Measurements from ENCODE around the gene LPCAT2. TPM values are rescaled to one million over a fixed set of nuclear protein-coding genes. Genes with fewer than 3 reads are reported as not detected.

The LPCAT2 gene
- total and polyA plus RNA-seq, 2 donors (not counting 1 experiment from before 2014, with no cell fraction given): 0.15 to 0.59 TPM

- intact Hi-C loops (cut with micrococcal nuclease): no loop called here
- Histone ChIP-seq H3K36me3 (replicated peaks in 1 of 2; ENCODE audit: control extremely low read depth in 1 of 2, control insufficient read depth in 1 of 2, extremely low read depth in 1 of 2, insufficient read depth in 2 of 2, low read length in 1 of 2) (no peaks in the 10 kb centered on the region), H3K9me3 (ENCODE audit: control extremely low read depth in 1 of 3, control insufficient read depth in 2 of 3, insufficient read depth in 1 of 3, low read length in 2 of 3) (no peaks in the 10 kb centered on the region), H3K27me3 (replicated peaks in 1 of 4; ENCODE audit: control extremely low read depth in 1 of 4, control insufficient read depth in 3 of 4, insufficient read depth in 4 of 4, low read length in 3 of 4) (peaks cover 0 to 2% (median 0%) of the 10 kb centered on the region in 4 experiments), H4K20me1 (ENCODE audit: control insufficient read depth, insufficient read depth, low read length, poor library complexity, severe bottlenecking) (no peaks in the 10 kb centered on the region), H3K9ac (ENCODE audit: low read length) (no peak overlapping the region), H2AFZ (ENCODE audit: insufficient read depth, low read depth, low read length, poor library complexity, severe bottlenecking) (no peak overlapping the region), H3K4me3 (ENCODE audit: control extremely low read depth in 1 of 5, extremely low read depth in 1 of 5, insufficient read depth in 1 of 5, low read depth in 2 of 5, low read length in 4 of 5) (no peak overlapping the region), H3K4me2 (replicated peaks; ENCODE audit: low read depth, low read length, poor library complexity, severe bottlenecking) (no peak overlapping the region), H3K4me1 (ENCODE audit: control insufficient read depth in 2 of 2, insufficient read depth in 2 of 2, low read length in 2 of 2) (no peaks in the 10 kb centered on the region), H3K27ac (ENCODE audit: low read length in 2 of 2) (no peak overlapping the region), H3K79me2 (ENCODE audit: control insufficient read depth, insufficient read depth, low read length) (no peaks in the 10 kb centered on the region)
- H3K4me1 Mint-ChIP-seq: no peaks in the 10 kb centered on the region
- no peak for TF ChIP-seq EZH2 (IDR thresholded peaks at IDR 0.05; ENCODE audit: borderline replicate concordance, insufficient read depth, low read depth, low read length, poor library complexity, severe bottlenecking)
- TF ChIP-seq CTCF (IDR thresholded peaks at IDR 0.05): no peak
- no peak overlapping the region for H3K27ac Mint-ChIP-seq
- POLR2A ChIA-PET: no interaction called here
- no peaks in the 10 kb centered on the region for H3K27me3 Mint-ChIP-seq
- WGBS (ENCODE audit: insufficient coverage): 79% methylated on average over 6 of the region's 7 CpGs
- CTCF ChIA-PET: no interaction called here
- DNase-seq (no peak), ATAC-seq (ENCODE audit: low read depth) (no peak)
- H3K9me3 Mint-ChIP-seq (ENCODE audit: insufficient read depth): no peaks in the 10 kb centered on the region
- H3K4me3 Mint-ChIP-seq: no peak overlapping the region
Observed at GRCh38 chr16:55470533-55471371, 38.1 kb upstream of the LPCAT2 start.

GRCh38 chr16:55471448-55472097 is 37.3 kb upstream of the LPCAT2 start:
- Histone ChIP-seq H3K79me2 (ENCODE audit: control insufficient read depth, insufficient read depth, low read length) (no peaks in the 10 kb centered on the region), H3K4me1 (ENCODE audit: control insufficient read depth in 2 of 2, insufficient read depth in 2 of 2, low read length in 2 of 2) (no peaks in the 10 kb centered on the region), H4K20me1 (ENCODE audit: control insufficient read depth, insufficient read depth, low read length, poor library complexity, severe bottlenecking) (no peaks in the 10 kb centered on the region), H3K36me3 (replicated peaks in 1 of 2; ENCODE audit: control extremely low read depth in 1 of 2, control insufficient read depth in 1 of 2, extremely low read depth in 1 of 2, insufficient read depth in 2 of 2, low read length in 1 of 2) (no peaks in the 10 kb centered on the region), H3K4me2 (replicated peaks; ENCODE audit: low read depth, low read length, poor library complexity, severe bottlenecking) (no peak overlapping the region), H3K27me3 (replicated peaks in 1 of 4; ENCODE audit: control extremely low read depth in 1 of 4, control insufficient read depth in 3 of 4, insufficient read depth in 4 of 4, low read length in 3 of 4) (peaks cover 0 to 2% (median 0%) of the 10 kb centered on the region in 4 experiments), H3K9me3 (ENCODE audit: control extremely low read depth in 1 of 3, control insufficient read depth in 2 of 3, insufficient read depth in 1 of 3, low read length in 2 of 3) (no peaks in the 10 kb centered on the region), H3K9ac (ENCODE audit: low read length) (no peak overlapping the region), H3K4me3 (ENCODE audit: control extremely low read depth in 1 of 5, extremely low read depth in 1 of 5, insufficient read depth in 1 of 5, low read depth in 2 of 5, low read length in 4 of 5) (no peak overlapping the region), H3K27ac (ENCODE audit: low read length in 2 of 2) (no peak overlapping the region), H2AFZ (ENCODE audit: insufficient read depth, low read depth, low read length, poor library complexity, severe bottlenecking) (no peak overlapping the region)
- intact Hi-C loops (cut with micrococcal nuclease): no loop called here
- Mint-ChIP-seq H3K27me3 (peaks cover 2% of the 10 kb centered on the region), H3K9me3 (ENCODE audit: insufficient read depth) (no peaks in the 10 kb centered on the region), H3K4me3 (no peak overlapping the region), H3K4me1 (no peaks in the 10 kb centered on the region), H3K27ac (no peak overlapping the region)
- ATAC-seq (ENCODE audit: low read depth): no peak
- CTCF ChIA-PET: no interaction called here
- POLR2A ChIA-PET: no interaction called here
- no CpG with 5 or more reads among the region's 4 CpGs for WGBS (ENCODE audit: insufficient coverage)
- TF ChIP-seq EZH2 (IDR thresholded peaks at IDR 0.05; ENCODE audit: borderline replicate concordance, insufficient read depth, low read depth, low read length, poor library complexity, severe bottlenecking) (no peak), CTCF (IDR thresholded peaks at IDR 0.05) (no peak)
- no peak for DNase-seq

Measured in B cell (primary cell).